HEK293 (cell line): ENCODE results near the gene NCOA6.

ENCODE experiments used
- CTCF ChIA-PET: fragments of 350-600 bp; formaldehyde crosslinking; extraction: SDS; loops from one replicate; lab custom pipeline; 2021; ENCODE audit warnings: antibody characterized with exemption; lab: Yijun Ruan, JAX
- POLR2A ChIA-PET: fragments of 300-600 bp; formaldehyde crosslinking; extraction: SDS; loops from one replicate; lab custom pipeline; 2020; ENCODE audit warnings: antibody characterized with exemption, inconsistent platforms; lab: Yijun Ruan, JAX
- H3K27ac ChIP-seq: fragments of 200-500 bp; sonication (Bioruptor generic); 2 replicates; pipeline ENCODE4 v1.5.1; 2014; ENCODE audit warnings: low read depth, low read length, control low read depth, inconsistent platforms; ENCODE audit errors: extremely low read depth
- H3K36me3 ChIP-seq, 2 experiments: fragments of 200-500 bp in 1 of 2; sonication (Bioruptor generic) in 1 of 2; 1 replicate in 1 of 2; 2 replicates in 1 of 2; pipeline ENCODE4 v1.5.1; 2014 to 2017; ENCODE audit warnings: inconsistent platforms in 2 of 2, low read length in 2 of 2; ENCODE audit not compliant: control insufficient read depth in 2 of 2, insufficient read depth in 1 of 2
- H3K4me1 ChIP-seq: fragments of 200-500 bp; sonication (Bioruptor generic); 2 replicates; pipeline ENCODE4 v1.5.1; 2014; ENCODE audit warnings: mild to moderate bottlenecking, low read length, inconsistent platforms; ENCODE audit not compliant: control insufficient read depth, insufficient read depth
- H3K4me3 ChIP-seq: 2 replicates; pipeline ENCODE4 v1.5.1; 2011; ENCODE audit warnings: low read depth, mild to moderate bottlenecking, control low read depth, low read length, moderate library complexity
- H3K9me3 ChIP-seq: fragments of 200-500 bp; sonication (Bioruptor generic); 2 replicates; pipeline ENCODE4 v1.5.1; 2014; ENCODE audit warnings: low read depth, low read length, inconsistent platforms; ENCODE audit not compliant: control insufficient read depth, insufficient read depth
- BCL11B ChIP-seq: fragments of 450-650 bp; formaldehyde crosslinking; IDR thresholded peaks from 2 replicates; pipeline ENCODE4 v1.5.1; 2016; ENCODE audit warnings: low read depth, missing biosample characterization, missing genetic modification characterization
- FEZF1 ChIP-seq: fragments of 450-650 bp; formaldehyde crosslinking; IDR thresholded peaks from 2 replicates; pipeline ENCODE4 v1.5.1; 2016; ENCODE audit warnings: missing biosample characterization, missing genetic modification characterization
- ZBTB11 ChIP-seq: fragments of 450-650 bp; formaldehyde crosslinking; conservative IDR thresholded peaks from 2 replicates; pipeline ENCODE4 v1.5.1; 2016; ENCODE audit warnings: low read depth, missing biosample characterization, missing genetic modification characterization
- ZBTB26 ChIP-seq: fragments of 450-650 bp; formaldehyde crosslinking; optimal IDR thresholded peaks from 2 replicates; pipeline ENCODE3; 2016; ENCODE audit warnings: missing biosample characterization, mild to moderate bottlenecking, missing genetic modification characterization
- ZBTB6 ChIP-seq: fragments of 450-650 bp; formaldehyde crosslinking; IDR thresholded peaks from 2 replicates; pipeline ENCODE4 v1.5.1; 2017; ENCODE audit warnings: missing biosample characterization, missing genetic modification characterization
- ZFHX2 ChIP-seq: fragments of 450-650 bp; formaldehyde crosslinking; conservative IDR thresholded peaks from 2 replicates; pipeline ENCODE4 v1.5.1; 2016; ENCODE audit warnings: missing biosample characterization, missing genetic modification characterization
- ZIC2 ChIP-seq: fragments of 450-650 bp; formaldehyde crosslinking; IDR thresholded peaks from 2 replicates; pipeline ENCODE4 v1.5.1; 2016; ENCODE audit warnings: missing biosample characterization, missing genetic modification characterization
- ZNF157 ChIP-seq: fragments of 450-650 bp; formaldehyde crosslinking; IDR thresholded peaks from 2 replicates; pipeline ENCODE4 v1.5.1; 2016; ENCODE audit warnings: missing biosample characterization, missing genetic modification characterization
- ZNF266 ChIP-seq: fragments of 450-650 bp; formaldehyde crosslinking; IDR thresholded peaks from 2 replicates; pipeline ENCODE4 v1.5.1; 2016; ENCODE audit warnings: missing biosample characterization, missing genetic modification characterization, low read depth
- ZNF350 ChIP-seq: fragments of 450-650 bp; formaldehyde crosslinking; IDR thresholded peaks from 2 replicates; pipeline ENCODE4 v1.5.0; 2017; ENCODE audit warnings: missing biosample characterization, mild to moderate bottlenecking, missing genetic modification characterization
- ZNF398 ChIP-seq: fragments of 450-650 bp; formaldehyde crosslinking; IDR thresholded peaks from 2 replicates; pipeline ENCODE4 v1.5.1; 2017; ENCODE audit warnings: missing biosample characterization, missing genetic modification characterization
- ZNF416 ChIP-seq: fragments of 450-650 bp; formaldehyde crosslinking; IDR thresholded peaks from 2 replicates; pipeline ENCODE4 v1.5.1; 2016; ENCODE audit warnings: missing biosample characterization, missing genetic modification characterization
- ZNF677 ChIP-seq: fragments of 450-650 bp; IDR thresholded peaks from 2 replicates; pipeline ENCODE4 v1.5.0; 2018; ENCODE audit warnings: missing biosample characterization, mild to moderate bottlenecking, missing genetic modification characterization, moderate library complexity
- ZNF791 ChIP-seq: fragments of 450-650 bp; formaldehyde crosslinking; IDR thresholded peaks from 2 replicates; pipeline ENCODE4 v1.5.1; 2016; ENCODE audit warnings: missing biosample characterization, missing genetic modification characterization
- ZNF843 ChIP-seq: fragments of 450-650 bp; formaldehyde crosslinking; IDR thresholded peaks from 2 replicates; pipeline ENCODE4 v1.5.1; 2016; ENCODE audit warnings: missing biosample characterization, missing genetic modification characterization
- TF ChIP-seq, protein P1 (sequence below): fragments of 450-650 bp; formaldehyde crosslinking; IDR thresholded peaks from 2 replicates; pipeline ENCODE4 v1.5.1; 2016; ENCODE audit warnings: missing biosample characterization, missing genetic modification characterization
- TF ChIP-seq, protein P2 (sequence below): fragments of 450-650 bp; IDR thresholded peaks from 2 replicates; pipeline ENCODE4 v1.5.1; 2018; ENCODE audit warnings: missing biosample characterization, missing genetic modification characterization
- TF ChIP-seq, protein P3 (sequence below): fragments of 450-650 bp; formaldehyde crosslinking; IDR thresholded peaks from 2 replicates; pipeline ENCODE4 v1.5.1; 2017; ENCODE audit warnings: missing biosample characterization, missing genetic modification characterization
- TF ChIP-seq, protein P4 (sequence below): fragments of 450-650 bp; formaldehyde crosslinking; IDR thresholded peaks from 2 replicates; pipeline ENCODE4 v1.5.1; 2017; ENCODE audit warnings: missing biosample characterization, missing genetic modification characterization

The NCOA6 gene

DNA sequence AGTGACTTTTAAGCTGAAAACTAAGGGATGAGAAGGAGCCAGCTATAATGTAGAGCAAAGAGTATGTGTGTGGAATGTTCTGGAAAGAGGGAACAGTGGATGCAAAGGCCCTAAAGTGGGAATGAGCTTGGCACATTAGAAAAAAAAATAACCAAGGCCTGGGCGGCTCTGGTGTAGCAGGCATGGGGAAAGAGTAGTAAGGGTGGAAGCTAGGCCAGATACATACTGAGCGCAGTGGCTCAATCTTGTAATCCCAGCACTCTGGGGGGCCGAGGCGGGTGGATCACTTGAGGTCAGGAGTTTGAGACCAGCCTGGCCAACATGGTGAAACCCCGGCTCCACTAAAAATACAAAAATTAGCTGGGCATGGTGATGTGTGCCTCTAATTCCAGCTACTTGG lies 38.8 kb upstream of the NCOA6 start:
- POLR2A ChIA-PET: interaction anchor here (0.5 to 1.1 kb wide), 4 partner anchors 12 to 1245 kb away, joined by 3 to 5 read pairs (median 4); no protein-coding TSS in a partner anchor

More for the DNA sequence above, 38.8 kb upstream of the NCOA6 start:
- Histone ChIP-seq H3K4me3 (no peak overlapping the region), H3K36me3 (peaks cover 0 to 50% of the 10 kb centered on the region in 2 experiments; a peak in 2 of 3 replicates), H3K9me3 (no peaks in the 10 kb centered on the region), H3K27ac (no peak overlapping the region), H3K4me1 (no peaks in the 10 kb centered on the region)
- CTCF ChIA-PET: interaction anchor here (0.5 to 1.2 kb wide), 4 partner anchors 232 to 1029 kb away, joined by 3 to 5 read pairs (median 3); no protein-coding TSS in a partner anchor
- TF ChIP-seq ZNF677 (no peak), ZNF350 (tag by site-specific recombination) (no peak), ZNF416 (tag by site-specific recombination) (no peak), ZNF398 (tag by site-specific recombination) (no peak), ZNF843 (tag by site-specific recombination) (no peak), FEZF1 (no peak), BCL11B (tag by site-specific recombination) (no peak), ZIC2 (tag by site-specific recombination) (no peak), ZNF266 (tag by site-specific recombination) (no peak), ZBTB6 (no peak), ZBTB11 (tag by site-specific recombination) (no peak), ZBTB26 (tag by site-specific recombination) (no peak), ZFHX2 (tag by site-specific recombination) (no peak), ZNF157 (tag by site-specific recombination) (no peak), ZNF791 (tag by site-specific recombination) (no peak)
- TF ChIP-seq, protein P1, sequence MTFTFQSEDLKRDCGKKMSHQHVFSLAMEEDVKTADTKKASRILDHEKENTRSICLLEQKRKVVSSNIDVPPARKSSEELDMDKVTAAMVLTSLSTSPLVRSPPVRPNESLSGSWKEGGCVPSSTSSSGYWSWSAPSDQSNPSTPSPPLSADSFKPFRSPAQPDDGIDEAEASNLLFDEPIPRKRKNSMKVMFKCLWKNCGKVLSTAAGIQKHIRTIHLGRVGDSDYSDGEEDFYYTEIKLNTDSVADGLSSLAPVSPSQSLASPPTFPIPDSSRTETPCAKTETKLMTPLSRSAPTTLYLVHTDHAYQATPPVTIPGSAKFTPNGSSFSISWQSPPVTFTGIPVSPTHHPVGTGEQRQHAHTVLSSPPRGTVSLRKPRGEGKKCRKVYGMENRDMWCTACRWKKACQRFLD (tag by site-specific recombination): no peak
- TF ChIP-seq, protein P2, sequence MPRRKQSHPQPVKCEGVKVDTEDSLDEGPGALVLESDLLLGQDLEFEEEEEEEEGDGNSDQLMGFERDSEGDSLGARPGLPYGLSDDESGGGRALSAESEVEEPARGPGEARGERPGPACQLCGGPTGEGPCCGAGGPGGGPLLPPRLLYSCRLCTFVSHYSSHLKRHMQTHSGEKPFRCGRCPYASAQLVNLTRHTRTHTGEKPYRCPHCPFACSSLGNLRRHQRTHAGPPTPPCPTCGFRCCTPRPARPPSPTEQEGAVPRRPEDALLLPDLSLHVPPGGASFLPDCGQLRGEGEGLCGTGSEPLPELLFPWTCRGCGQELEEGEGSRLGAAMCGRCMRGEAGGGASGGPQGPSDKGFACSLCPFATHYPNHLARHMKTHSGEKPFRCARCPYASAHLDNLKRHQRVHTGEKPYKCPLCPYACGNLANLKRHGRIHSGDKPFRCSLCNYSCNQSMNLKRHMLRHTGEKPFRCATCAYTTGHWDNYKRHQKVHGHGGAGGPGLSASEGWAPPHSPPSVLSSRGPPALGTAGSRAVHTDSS (tag by site-specific recombination): no peak
- TF ChIP-seq, protein P3, sequence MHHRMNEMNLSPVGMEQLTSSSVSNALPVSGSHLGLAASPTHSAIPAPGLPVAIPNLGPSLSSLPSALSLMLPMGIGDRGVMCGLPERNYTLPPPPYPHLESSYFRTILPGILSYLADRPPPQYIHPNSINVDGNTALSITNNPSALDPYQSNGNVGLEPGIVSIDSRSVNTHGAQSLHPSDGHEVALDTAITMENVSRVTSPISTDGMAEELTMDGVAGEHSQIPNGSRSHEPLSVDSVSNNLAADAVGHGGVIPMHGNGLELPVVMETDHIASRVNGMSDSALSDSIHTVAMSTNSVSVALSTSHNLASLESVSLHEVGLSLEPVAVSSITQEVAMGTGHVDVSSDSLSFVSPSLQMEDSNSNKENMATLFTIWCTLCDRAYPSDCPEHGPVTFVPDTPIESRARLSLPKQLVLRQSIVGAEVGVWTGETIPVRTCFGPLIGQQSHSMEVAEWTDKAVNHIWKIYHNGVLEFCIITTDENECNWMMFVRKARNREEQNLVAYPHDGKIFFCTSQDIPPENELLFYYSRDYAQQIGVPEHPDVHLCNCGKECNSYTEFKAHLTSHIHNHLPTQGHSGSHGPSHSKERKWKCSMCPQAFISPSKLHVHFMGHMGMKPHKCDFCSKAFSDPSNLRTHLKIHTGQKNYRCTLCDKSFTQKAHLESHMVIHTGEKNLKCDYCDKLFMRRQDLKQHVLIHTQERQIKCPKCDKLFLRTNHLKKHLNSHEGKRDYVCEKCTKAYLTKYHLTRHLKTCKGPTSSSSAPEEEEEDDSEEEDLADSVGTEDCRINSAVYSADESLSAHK (tag by site-specific recombination): no peak
- TF ChIP-seq, protein P4, sequence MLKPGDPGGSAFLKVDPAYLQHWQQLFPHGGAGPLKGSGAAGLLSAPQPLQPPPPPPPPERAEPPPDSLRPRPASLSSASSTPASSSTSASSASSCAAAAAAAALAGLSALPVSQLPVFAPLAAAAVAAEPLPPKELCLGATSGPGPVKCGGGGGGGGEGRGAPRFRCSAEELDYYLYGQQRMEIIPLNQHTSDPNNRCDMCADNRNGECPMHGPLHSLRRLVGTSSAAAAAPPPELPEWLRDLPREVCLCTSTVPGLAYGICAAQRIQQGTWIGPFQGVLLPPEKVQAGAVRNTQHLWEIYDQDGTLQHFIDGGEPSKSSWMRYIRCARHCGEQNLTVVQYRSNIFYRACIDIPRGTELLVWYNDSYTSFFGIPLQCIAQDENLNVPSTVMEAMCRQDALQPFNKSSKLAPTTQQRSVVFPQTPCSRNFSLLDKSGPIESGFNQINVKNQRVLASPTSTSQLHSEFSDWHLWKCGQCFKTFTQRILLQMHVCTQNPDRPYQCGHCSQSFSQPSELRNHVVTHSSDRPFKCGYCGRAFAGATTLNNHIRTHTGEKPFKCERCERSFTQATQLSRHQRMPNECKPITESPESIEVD (tag by site-specific recombination): no peak
